GOT3 (cell line): Measurements from ENCODE around the gene AIRE.
"Not testable (repeated sequence)": the region's sequence is repeated elsewhere in the genome, so short reads cannot be mapped to it uniquely, and the experiment has no call there.

ENCODE experiments used
- DNase-seq: peaks from one replicate; lab custom pipeline; 2025; ENCODE audit warnings: mixed read lengths; lab: John Stamatoyannopoulos, UW

Gene AIRE

DNA sequence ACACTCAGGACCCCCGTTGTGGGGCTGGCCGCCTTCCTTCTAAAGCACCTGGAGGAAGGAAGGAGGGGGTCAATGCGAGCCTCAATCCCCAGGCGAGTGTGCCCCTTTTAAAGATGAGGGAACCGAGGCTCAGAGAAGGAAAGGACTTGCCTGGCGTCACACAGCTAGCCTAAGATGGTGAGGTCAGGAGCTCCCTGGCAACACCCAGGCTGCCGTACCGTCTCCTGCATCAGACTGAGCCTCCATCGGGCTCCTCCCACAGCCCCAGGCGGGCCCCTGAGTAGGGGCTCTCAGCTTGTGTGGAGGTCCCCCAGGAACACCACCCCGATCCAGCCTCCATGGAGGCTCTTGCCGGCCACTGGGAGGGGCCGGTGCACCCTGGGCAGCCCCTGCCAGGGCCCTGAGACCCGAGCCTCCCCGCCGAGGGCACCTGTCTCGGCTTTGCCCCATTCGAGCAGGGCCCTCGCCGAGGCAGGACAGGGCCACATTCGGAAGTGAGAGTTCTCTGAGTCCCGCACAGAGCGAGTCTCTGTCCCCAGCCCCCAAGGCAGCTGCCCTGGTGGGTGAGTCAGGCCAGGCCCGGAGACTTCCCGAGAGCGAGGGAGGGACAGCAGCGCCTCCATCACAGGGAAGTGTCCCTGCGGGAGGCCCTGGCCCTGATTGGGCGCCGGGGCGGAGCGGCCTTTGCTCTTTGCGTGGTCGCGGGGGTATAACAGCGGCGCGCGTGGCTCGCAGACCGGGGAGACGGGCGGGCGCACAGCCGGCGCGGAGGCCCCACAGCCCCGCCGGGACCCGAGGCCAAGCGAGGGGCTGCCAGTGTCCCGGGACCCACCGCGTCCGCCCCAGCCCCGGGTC, at the start of gene AIRE:
Gene AIRE, plus strand, starts transcription at position 739 of the 855 bp plus-strand sequence. CDS start 131 bp downstream, outside the sequence.
- no peak for DNase-seq

DNA sequence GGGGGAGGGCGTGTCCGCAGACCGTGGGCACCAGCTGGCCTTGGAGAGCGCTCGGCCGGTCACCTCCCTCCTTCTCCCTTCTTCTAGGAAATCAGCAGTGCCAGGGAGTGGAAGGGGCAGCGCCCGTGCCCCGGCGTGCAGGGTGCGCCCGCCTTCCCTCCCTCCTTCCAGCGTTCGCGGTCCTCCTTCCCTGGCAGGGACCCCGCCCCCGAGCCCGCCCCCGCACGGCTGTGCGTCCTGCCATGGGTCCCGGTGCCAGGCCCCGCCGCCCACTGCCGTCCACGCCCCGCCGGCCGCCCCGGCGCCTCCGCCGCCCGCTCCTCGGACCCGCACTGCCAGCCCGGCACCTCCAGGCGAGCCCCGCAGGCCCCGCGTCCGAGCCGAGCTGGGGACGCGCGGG, 45.3 kb upstream of the AIRE start:
- not testable (repeated sequence) for DNase-seq

DNA sequence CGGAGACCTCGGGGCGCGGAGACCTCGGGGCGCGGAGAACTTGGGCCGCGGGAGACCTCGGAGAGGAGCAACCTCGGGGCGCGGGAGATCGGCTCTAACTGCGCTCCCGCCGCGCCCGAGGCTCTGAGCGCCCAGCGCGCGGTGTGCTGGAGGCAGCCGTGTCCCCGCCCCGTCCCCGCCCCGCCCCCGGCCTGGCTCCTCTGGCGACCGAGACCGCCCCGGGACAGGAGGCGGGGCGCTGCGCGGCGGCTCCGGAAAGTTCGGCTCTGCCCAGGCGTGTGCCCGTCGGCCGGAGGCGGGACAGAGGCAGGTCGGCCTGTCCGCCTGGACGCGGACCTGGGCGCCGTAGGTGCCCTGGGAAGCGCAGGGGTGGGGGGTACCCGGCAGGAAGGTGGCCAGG, 44.8 kb upstream of the AIRE start, which contains the start of gene ICOSLG:
Gene ICOSLG, minus strand, starts transcription at position 102 of the 400 bp plus-strand sequence. CDS start 126 bp downstream, outside the sequence.
- not testable (repeated sequence) for DNase-seq

DNA sequence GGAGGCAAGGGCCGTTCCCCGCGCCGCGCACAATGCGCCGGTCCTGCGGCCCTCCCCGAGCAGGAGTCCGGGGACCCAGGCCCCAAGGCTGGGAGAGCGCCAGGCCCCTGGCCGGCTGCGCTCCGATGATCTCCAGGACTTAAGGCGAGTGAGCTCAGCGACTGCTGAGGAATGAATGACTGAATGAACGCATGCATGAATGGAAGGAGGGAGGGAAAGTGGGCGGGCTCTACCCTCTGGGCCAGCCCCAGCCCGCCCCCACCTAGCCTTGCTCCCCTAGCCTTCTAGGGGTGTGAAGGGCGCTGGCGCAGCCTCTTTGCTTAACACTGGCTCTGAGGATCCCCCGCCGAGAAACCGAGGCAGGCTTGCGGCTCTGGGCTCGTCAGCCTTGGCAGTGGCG, 44.4 kb upstream of the AIRE start:
- not testable (repeated sequence) for DNase-seq

DNA sequence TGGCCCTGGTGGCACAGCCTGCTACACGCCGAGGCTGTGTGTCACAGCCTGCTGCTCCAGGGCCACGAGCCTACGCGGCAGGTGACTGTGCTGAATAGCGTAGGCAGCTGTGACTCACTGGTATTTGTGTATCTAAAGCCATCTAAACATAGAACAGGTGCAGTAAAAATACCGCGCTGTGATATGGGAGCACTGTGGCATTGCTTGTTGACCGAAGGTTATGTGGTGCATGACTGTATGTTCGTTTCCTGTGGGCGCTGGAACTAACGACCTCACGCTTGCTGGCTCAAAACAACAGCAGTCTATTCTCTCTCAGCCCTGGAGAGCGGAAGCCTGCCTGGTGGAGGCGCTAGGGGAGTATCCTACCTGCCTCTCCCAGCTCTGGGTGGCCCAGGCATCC, 41.7 kb upstream of the AIRE start:
- DNase-seq = not testable (repeated sequence)

DNA sequence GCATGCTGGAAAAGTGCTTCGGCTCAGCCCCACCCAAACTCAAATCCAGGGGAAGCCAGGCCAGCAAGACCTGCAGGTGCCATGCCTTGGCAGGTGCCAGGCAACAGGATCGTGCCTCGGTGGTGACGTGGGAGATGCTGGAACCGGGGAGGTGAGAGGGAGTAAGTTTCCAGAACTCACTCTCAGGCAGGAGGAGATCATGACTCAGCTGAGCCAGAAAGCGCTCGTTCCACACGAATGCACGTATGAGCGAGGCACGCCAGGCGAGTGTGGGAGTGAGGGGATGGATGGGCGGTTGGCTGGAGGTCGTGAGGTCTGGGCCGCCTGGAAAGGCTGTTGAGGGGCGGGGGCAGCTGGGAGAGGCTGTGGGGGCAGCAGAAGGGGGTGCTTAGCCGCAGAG, 37.8 kb upstream of the AIRE start:
- DNase-seq = not testable (repeated sequence)

DNA sequence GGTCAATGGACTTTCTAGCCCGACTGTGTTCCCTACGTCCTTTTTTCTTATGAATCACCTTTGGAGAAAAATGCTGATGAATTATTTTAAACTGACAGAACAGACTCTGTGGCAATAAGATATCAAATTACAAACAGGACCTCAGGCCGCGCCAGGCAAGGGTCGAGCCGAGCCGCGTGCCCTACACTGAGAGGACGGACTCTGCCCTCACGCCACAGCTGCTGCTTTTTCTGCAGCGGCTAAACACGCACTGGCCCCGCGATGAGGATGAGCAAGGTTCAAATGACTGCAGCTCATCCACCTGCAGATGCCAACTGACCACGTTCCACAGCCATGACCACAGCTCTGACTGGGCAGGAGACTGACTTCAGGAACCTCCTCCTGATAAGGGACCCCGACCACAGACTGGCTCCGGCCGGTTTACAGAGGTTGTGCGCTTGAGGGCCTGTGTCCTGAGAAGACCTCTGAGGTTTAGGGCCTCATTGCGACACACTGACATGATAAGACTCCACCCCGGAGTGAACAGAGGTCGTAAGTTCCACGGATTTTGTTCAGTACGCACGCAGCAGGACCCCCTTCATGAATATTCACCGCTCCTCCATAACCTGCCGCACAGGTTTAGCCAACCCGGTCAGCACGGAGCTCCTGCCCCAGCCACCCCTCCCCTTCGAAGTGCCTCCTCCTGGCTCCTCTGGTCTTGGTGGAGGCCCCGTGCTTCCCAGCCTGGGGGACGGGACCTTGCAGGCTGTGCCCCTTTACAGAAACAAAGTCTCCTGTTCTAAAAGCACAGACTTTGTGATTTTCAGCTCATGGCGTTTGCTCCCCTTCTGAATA, 36.3 kb upstream of the AIRE start:
- DNase-seq = not testable (repeated sequence)

DNA sequence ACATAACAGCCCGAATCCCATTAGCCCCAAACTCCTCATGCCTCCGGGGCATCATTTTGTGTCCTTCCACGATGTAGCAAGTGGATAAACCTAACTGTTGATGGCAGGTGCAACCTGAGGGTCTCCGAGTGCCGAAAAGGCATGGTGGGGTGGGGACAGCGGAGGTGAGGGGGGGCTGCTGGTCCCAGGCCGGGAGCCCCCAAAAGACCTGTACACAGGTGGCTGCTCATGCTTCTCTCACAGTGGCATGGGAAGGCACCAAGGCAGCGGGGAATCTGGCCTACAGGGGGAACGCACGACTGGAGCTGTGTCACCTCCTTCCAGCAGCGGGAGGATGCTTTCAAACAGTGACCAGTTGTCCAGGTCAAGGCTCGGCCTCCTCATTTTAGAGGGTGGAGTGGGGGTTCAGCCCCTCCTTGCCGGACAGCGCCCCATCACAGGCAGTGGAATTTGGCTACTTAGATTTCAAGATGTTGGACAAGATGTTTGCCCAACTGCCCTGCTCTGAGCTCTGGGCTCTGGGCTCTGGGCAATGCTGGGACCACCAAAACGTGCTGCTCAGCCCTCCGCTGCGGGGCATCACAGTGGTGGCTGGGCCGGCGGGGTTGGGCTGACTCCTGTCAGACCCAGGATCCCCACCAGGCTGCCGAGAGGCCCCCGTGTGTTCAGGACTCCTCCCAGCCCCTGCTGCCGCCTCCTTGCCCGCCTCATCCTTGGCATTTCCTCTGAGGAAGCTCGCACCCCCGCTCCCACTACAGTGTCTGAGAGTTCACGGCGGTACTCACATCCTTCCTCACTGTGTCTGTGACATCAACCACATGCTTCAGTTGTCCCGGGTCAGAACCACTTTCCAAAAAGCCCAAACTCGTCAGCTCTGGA, 31.6 kb upstream of the AIRE start:
- no peak for DNase-seq

DNA sequence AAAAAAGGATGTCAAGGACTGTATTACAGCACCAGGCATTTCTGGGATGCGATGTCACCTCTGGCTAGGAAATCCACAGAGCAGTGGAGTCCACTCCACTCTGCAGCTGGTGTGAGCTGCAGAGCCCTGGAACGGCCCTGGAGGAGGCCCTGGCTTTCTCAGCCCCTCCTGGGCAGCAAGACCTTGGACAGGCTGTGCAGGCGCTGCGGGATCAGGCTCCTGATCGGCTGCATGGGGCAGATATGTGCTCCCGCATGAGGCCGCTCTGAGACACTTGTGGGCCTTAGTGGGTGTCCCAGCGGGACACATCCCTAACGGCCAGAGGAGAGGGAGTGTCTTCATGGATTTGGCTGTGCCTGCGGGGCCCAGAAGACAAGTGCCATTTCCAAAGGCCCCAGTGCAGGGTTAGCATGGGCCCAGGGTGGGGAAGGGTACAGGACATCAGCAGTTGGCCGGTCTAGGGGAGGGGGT, 30.1 kb upstream of the AIRE start:
- DNase-seq = no peak

DNA sequence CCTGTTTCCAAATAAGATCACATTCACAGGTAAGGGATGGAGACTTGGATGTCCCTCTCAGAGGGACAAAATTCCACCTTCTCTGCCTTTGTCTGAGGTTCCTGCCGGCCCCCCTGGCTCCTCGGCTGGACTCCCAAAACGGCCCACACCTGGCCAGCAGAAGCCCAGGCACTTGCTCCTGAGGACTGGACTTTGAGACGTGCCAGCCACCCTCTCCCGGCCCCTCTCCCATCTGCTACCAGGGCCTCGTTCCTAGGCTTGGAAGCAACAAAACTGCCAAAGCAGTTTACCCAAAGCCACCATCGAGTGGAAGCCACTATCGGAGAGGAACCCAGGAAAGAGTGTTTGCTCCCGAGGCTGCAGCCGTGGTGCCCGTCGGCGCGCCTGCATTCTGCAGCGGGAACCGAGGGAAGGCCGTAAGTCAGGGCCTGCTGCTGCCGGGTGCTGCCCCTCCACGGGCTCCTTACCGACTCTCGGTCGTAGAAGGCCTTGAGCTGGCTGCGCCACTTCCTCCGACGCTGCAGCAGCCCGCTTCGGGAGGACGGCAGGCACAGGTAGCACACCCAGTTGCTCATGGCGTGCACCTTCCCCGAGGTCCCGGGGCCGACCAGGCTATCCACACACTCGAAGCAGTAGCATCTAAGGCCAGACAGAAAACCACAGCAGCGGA, 27.5 kb upstream of the AIRE start:
- no peak for DNase-seq

DNA sequence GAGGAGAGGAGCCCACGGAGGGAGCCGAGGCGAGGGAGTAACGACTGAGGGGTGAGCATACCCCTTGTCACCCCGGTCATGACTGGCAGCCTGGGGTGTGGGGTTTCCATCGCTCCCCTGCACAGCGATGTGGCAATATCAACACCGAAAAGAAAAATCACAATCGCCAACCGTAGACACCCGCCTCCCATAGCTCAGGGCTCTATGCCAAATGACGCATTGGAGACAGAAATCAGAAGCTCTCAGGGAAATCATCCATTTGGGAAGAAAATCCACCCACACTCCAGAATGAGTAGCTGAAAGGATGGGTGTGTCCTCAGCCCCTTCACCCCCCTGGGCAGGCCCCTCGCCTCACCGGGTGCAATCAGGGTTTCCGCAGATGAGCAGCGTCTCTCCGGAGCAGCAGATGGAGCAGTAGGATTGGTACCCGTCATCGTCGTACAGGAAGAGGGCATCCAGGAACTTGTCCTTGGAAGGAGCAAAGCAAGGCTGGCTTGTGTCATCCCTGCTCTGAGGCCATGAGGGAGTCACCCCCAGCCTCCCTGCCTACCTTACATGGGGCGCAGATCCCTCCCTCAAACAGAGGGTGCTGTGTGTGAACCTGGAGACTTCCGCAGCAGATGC, 26.5 kb upstream of the AIRE start:
- no peak for DNase-seq

DNA sequence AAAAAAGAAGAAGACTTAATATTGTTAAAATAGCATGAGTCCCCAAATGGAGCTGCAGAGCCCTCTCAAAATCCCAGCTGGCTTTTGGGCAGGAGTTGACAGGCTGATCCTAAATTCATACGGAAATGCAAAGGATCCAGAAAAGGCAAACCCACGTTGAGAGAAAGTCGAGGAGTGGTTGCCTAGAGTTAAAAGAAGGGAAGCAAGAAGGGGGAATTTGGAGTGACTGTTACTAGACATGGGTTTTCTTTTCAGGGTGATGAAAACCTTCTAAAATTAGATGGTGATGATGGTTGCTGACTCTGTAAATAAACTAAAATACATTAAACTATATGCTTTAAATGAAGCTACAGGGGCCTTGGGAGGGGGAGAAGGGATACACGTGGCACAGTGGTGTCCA, 25.6 kb upstream of the AIRE start:
- DNase-seq = no peak

DNA sequence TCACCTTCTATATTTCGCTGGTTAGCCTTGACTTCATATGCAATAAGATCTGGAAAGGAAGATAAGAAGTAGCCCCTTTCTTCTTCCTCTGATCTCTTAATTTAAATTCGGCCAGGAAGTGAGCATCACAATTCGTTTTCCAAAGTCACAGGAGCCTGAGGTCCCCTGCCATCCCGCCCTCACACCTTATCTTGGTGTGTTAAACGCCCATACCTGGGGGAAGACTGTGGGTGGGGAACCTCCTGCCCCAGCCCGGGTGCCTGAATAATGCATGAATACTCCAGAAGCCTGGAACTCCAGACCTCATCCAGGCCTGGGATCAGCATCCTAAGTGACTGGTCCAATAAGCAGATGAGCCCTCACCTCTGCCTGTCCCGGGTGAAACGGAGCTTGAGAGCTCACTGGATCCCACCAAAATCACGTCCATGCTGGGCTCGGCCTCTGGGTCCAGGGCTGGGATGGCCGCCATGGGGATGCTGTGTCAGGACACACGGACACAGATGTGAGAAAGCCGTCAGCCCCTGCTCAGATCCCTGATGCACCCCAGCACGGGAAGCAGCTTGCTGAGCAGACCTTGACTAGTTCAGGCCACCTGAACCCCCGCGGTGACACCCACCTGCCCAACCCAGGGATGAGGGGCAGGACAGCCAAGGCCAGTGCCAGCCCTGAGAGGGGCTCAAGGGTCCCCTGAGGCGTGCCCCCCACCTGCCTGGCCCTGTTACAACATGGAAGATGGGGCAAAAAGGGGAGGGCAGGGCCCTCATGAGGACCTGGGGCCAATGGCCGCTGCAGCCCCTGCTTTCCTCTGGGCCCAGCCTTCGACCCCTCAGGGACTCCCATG, 24.7 kb upstream of the AIRE start:
- DNase-seq = no peak

DNA sequence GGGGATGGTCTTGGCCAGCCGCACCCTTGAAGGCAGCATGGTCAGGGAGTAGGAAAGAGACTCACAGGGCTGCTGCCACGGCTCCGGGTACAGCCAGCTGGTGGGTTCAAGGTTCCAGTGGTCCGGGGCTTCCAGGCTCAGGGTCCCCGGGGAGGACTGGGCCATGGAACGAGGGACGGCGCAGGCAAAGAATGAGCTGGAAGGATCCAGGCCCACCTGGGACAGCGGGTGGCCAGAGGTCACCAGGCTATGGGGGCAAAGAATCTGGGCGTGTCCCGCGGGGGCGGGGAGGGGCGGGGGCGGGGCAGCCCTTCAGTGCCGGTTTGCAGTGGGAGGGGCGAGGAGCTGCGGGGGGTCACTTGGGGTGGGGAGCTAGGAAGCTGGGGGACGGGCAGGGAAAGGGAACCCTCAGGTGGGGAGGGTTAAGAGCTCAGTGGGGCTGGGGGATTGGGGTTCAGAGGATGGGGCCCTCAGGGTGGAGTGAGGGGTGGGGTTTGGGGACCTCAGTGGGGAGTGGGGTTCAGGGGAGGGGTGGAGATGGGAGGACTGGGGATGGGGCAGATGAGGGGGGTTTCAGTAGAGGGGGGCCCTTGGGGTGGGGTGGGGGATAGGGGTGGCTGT, 23.9 kb upstream of the AIRE start, which contains the start of gene DNMT3L:
Gene DNMT3L, minus strand, starts transcription at position 223 of the 621 bp plus-strand sequence. CDS start 638 bp downstream, outside the sequence.
- DNase-seq = no peak

DNA sequence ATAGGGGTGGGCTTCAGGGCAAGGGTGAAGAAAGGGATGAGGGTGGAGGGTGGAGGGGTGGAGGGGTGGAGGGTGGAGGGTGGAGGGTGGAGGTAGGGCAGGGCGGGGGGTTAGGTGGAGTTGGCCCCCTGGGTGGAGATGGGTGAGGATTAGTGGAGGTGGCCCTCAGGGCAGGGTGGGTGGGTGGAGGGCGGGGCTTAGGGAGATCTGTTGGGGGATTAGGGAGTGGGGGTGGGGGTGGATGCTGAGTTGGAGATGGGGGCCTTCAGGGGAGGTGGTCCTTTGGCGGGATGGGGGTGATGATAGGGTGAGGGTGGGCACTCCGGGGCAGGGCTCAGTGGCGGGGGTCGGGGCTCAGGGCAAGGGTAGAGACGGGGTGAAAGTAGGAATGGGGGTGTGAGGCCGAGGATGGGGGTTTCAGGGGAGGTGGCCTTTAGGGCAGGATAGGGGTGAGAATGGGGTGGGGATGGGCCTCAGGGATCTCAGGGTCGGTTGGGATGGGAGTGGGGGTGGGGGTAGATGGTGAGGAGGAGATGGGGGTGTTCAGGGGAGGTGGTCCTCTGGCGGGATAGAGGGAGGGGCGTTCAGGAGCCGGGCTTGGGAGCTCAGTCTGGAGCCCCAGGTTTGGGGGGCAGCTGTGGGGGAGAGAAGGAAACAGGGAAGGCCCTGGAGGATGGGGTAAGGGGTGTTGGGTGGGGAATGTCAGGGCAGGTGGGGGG, 23.2 kb upstream of the AIRE start:
- no peak for DNase-seq

DNA sequence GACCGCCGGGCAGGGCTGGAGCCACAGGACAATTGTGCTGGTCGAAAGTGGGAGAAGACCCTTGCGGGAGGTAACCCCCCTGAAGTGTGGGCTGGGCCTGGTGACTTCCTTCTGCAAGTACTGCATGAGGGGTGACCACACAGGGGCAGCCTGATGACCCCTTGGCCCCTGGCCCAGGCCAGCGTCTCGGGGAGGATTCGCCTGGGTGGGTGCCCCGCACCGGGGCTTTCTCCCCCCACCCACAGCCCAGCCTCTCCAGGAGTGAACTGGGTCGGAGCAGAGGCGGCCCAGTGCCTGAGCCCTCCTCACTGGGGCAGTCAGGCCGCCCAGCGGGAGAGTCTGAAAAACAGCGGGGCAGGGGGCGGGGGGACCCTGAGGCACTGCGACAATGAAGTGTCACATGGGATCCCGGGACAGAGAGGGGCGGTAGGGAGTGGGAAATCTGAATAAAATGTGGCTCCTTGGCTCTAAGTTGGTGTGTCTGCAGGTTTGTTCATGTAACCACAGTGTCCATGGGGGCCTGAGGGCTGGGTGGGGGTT, 22.4 kb upstream of the AIRE start:
- no peak for DNase-seq

DNA sequence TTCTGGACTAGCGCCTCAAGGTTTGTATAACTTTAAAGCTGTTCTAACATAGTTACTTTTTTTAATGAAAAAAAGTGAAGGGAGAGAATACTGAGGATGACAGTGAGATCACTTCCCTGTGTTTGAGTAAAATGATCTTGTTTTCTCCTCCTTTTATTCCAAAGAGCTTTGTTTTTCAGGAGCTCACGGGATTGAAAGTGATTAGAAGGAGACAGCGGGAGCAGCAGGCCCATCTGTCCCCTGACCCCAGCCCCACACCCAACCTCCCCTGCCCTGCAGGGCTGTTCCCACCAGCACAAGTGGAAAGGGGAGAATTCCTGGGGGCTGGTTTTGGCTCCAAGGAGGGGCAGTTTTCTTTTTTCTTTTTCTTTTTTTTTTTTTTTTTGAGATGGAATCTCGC, 21.9 kb upstream of the AIRE start:
- DNase-seq = no peak

DNA sequence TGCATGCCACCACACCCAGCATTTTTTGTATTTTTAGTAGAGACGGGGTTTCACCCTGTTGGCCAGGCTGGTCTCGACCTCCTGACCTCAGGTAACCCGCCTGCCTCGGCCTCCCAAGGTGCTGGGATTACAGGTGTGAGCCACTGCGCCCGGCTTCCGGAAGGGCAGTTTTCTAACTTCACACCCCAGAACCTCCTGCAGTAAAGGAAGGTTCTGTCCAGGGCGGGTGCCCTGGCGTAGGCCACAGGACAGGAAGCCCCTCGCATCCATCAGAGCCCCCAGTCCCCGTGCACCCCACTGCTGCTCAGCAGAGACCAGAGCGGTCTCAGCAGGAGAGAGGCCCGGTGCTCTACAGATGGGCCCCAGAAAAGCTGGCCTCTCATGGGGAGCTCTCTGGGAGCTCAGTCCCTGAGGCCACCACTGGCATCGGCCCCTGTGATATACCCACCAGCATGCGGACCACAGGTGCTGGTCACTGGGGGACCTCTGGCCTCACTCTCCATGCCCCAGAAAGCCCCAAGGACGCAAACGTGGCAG, 19.9 kb upstream of the AIRE start:
- DNase-seq = no peak
